ENCODE measurements around the gene LARP4B. TPM values are rescaled to one million over a fixed set of nuclear protein-coding genes. Genes with fewer than 3 reads are reported as not detected.

LARP4B gene
- total RNA-seq, 1 donor from 2014 or later, result 101 TPM

DNA sequence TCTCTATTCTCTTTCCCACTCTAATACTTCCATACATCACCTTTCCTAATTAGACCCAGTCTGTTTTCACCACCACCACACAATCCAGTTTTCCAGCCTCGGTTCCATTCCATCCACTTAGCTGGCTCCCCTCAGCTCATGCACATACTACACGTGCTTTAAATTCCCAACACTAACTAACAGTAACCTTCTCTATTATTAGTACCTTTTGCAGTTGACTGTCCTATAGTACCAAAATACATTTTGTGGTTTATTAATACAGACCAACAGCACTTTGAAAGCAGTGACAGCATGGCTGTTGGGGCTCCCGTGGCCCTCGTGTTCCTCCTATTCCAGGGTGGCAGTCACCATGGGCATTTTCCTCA lies 64.9 kb downstream of the LARP4B start:
- Mint-ChIP-seq H3K4me1 (ENCODE audit: low read depth, unreplicated experiment) (peaks cover 4% of the 10 kb centered on the region), H3K27ac (ENCODE audit: unreplicated experiment) (no peak overlapping the region), H3K9me3 (ENCODE audit: unreplicated experiment) (no peaks in the 10 kb centered on the region), H3K36me3 (ENCODE audit: low read depth, unreplicated experiment) (peaks cover 26% of the 10 kb centered on the region), H3K4me3 (ENCODE audit: unreplicated experiment) (no peak overlapping the region), H3K27me3 (ENCODE audit: low read depth, unreplicated experiment) (no peaks in the 10 kb centered on the region)
- Histone ChIP-seq H2AFZ (ENCODE audit: low read depth, low read length) (no peak overlapping the region), H4K20me1 (ENCODE audit: insufficient read depth, low read length) (peaks cover 63% of the 10 kb centered on the region), H3K4me3 (ENCODE audit: insufficient read depth, low read depth, low read length) (no peak overlapping the region), H3K9ac (ENCODE audit: low read length) (no peak overlapping the region), H3K4me2 (ENCODE audit: low read length) (no peak overlapping the region), H3K27ac (ENCODE audit: low read depth, low read length) (no peak overlapping the region), H3K27me3 (ENCODE audit: insufficient read depth, low read length) (no peaks in the 10 kb centered on the region), H3K4me1 (ENCODE audit: insufficient read depth, low read length) (peaks cover 3% of the 10 kb centered on the region), H3K9me3 (ENCODE audit: insufficient read depth, low read depth, low read length) (no peaks in the 10 kb centered on the region), H3K79me2 (ENCODE audit: insufficient read depth, low read length) (peaks cover 64% of the 10 kb centered on the region), H3K36me3 (ENCODE audit: insufficient read depth, low read length) (peaks cover 8% of the 10 kb centered on the region)
- DNase-seq (ENCODE audit: low read depth), result no peak
- TF ChIP-seq, protein P1, sequence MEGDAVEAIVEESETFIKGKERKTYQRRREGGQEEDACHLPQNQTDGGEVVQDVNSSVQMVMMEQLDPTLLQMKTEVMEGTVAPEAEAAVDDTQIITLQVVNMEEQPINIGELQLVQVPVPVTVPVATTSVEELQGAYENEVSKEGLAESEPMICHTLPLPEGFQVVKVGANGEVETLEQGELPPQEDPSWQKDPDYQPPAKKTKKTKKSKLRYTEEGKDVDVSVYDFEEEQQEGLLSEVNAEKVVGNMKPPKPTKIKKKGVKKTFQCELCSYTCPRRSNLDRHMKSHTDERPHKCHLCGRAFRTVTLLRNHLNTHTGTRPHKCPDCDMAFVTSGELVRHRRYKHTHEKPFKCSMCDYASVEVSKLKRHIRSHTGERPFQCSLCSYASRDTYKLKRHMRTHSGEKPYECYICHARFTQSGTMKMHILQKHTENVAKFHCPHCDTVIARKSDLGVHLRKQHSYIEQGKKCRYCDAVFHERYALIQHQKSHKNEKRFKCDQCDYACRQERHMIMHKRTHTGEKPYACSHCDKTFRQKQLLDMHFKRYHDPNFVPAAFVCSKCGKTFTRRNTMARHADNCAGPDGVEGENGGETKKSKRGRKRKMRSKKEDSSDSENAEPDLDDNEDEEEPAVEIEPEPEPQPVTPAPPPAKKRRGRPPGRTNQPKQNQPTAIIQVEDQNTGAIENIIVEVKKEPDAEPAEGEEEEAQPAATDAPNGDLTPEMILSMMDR (IDR thresholded peaks at IDR 0.05; ENCODE audit: insufficient read depth, low read depth, low read length), result no peak
- TF ChIP-seq EZH2 (IDR thresholded peaks at IDR 0.05; ENCODE audit: insufficient read depth, low read length), result no peak
- FAIRE-seq, result no peak

DNA sequence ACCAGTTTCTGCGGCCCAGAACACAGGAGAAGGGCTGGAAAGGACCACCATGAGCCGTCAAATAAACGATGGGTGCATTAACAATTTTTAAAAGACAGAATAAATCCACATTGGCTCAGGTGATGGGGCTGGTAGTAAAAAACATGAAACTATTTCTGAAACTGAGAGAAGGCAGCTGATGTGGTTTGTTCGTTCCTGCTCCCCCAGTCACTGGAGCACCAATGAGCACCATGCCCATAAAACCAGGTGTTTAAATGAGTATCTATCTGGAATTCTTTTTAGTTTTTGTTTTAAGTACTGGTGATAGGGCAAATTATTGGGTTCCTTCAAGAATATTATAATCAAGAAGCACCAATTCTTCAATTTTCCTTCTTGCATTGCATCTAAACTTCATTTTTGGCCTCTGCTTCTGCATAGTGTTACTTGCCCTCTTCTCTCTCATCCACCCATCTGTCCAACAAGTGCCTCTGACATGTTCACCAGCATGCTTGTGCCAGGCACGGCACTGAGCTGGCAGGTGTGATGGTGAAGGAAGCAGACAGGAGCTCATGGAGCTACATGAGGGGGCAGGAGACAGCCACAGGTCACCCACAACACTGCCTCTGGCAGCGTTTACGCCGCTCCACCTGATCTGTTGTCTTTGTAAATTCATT lies 65.5 kb downstream of the LARP4B start:
- H3K9me3 Mint-ChIP-seq (ENCODE audit: unreplicated experiment), result no peaks in the 10 kb centered on the region
- no peak overlapping the region for H3K4me3 Mint-ChIP-seq (ENCODE audit: unreplicated experiment)
- H3K4me3 ChIP-seq (ENCODE audit: insufficient read depth, low read depth, low read length), result no peak overlapping the region
- TF ChIP-seq EZH2 (IDR thresholded peaks at IDR 0.05; ENCODE audit: insufficient read depth, low read length), result no peak
- TF ChIP-seq, protein P1 (IDR thresholded peaks at IDR 0.05; ENCODE audit: insufficient read depth, low read depth, low read length), result no peak
- peaks cover 58% of the 10 kb centered on the region for H4K20me1 ChIP-seq (ENCODE audit: insufficient read depth, low read length)
- no peak overlapping the region for H3K27ac ChIP-seq (ENCODE audit: low read depth, low read length)
- FAIRE-seq, result no peak
- H3K9ac ChIP-seq (ENCODE audit: low read length), result no peak overlapping the region
- H2AFZ ChIP-seq (ENCODE audit: low read depth, low read length), result no peak overlapping the region
- H3K27me3 ChIP-seq (ENCODE audit: insufficient read depth, low read length), result no peaks in the 10 kb centered on the region
- DNase-seq (ENCODE audit: low read depth), result no peak
- peaks cover 61% of the 10 kb centered on the region for H3K79me2 ChIP-seq (ENCODE audit: insufficient read depth, low read length)
- H3K4me1 Mint-ChIP-seq (ENCODE audit: low read depth, unreplicated experiment), result peaks cover 4% of the 10 kb centered on the region
- H3K36me3 ChIP-seq (ENCODE audit: insufficient read depth, low read length), result peaks cover 11% of the 10 kb centered on the region
- H3K27me3 Mint-ChIP-seq (ENCODE audit: low read depth, unreplicated experiment), result no peaks in the 10 kb centered on the region
- no peak overlapping the region for H3K4me2 ChIP-seq (ENCODE audit: low read length)
- peaks cover 29% of the 10 kb centered on the region for H3K36me3 Mint-ChIP-seq (ENCODE audit: low read depth, unreplicated experiment)
- no peak overlapping the region for H3K27ac Mint-ChIP-seq (ENCODE audit: unreplicated experiment)
- no peaks in the 10 kb centered on the region for H3K9me3 ChIP-seq (ENCODE audit: insufficient read depth, low read depth, low read length)
- peaks cover 3% of the 10 kb centered on the region for H3K4me1 ChIP-seq (ENCODE audit: insufficient read depth, low read length)

DNA sequence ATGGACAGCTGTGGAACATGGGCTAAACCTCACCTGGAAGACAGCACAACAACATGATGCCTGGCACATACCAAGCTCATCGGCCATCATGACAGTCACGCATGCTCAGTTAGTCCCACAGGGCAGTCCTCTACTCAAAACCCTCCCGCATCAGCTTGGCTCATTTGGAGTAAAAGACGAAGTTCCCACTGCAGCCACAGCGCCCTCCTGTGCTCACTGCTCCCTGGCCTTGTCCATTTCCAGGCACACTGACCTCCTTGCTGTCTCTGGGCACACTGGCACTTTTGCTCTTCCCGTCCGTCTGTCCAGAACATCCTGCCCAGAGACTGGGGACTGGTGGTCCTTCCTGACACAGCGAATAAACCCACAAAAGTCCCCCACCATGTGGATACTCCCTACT lies 66.2 kb downstream of the LARP4B start:
- Histone ChIP-seq H3K4me2 (ENCODE audit: low read length) (no peak overlapping the region), H3K9me3 (ENCODE audit: insufficient read depth, low read depth, low read length) (no peaks in the 10 kb centered on the region), H3K27me3 (ENCODE audit: insufficient read depth, low read length) (no peaks in the 10 kb centered on the region), H3K4me3 (ENCODE audit: insufficient read depth, low read depth, low read length) (no peak overlapping the region), H3K27ac (ENCODE audit: low read depth, low read length) (no peak overlapping the region), H3K9ac (ENCODE audit: low read length) (no peak overlapping the region), H3K4me1 (ENCODE audit: insufficient read depth, low read length) (peaks cover 3% of the 10 kb centered on the region), H4K20me1 (ENCODE audit: insufficient read depth, low read length) (peaks cover 50% of the 10 kb centered on the region), H2AFZ (ENCODE audit: low read depth, low read length) (no peak overlapping the region), H3K36me3 (ENCODE audit: insufficient read depth, low read length) (peaks cover 16% of the 10 kb centered on the region), H3K79me2 (ENCODE audit: insufficient read depth, low read length) (peaks cover 55% of the 10 kb centered on the region)
- no peaks in the 10 kb centered on the region for H3K27me3 Mint-ChIP-seq (ENCODE audit: low read depth, unreplicated experiment)
- FAIRE-seq (no peak), DNase-seq (ENCODE audit: low read depth) (no peak)
- H3K4me1 Mint-ChIP-seq (ENCODE audit: low read depth, unreplicated experiment), result peaks cover 4% of the 10 kb centered on the region
- H3K9me3 Mint-ChIP-seq (ENCODE audit: unreplicated experiment), result no peaks in the 10 kb centered on the region
- no peak for TF ChIP-seq EZH2 (IDR thresholded peaks at IDR 0.05; ENCODE audit: insufficient read depth, low read length)
- TF ChIP-seq, protein P1 (IDR thresholded peaks at IDR 0.05; ENCODE audit: insufficient read depth, low read depth, low read length), result no peak
- no peak overlapping the region for H3K4me3 Mint-ChIP-seq (ENCODE audit: unreplicated experiment)
- peaks cover 36% of the 10 kb centered on the region for H3K36me3 Mint-ChIP-seq (ENCODE audit: low read depth, unreplicated experiment)
- H3K27ac Mint-ChIP-seq (ENCODE audit: unreplicated experiment), result no peak overlapping the region

All from astrocyte (in vitro differentiated cells and primary cell).